HCT116 (cell line): Measurements from ENCODE around the gene IL22RA2. TPM values are rescaled to one million over a fixed set of nuclear protein-coding genes. Genes with fewer than 3 reads are reported as not detected.
A peak's percentile ranks its signal among the peaks of the same experiment; 100 is the strongest.

Source experiments
- ATAC-seq: fragments of 200-7000 bp; cut with Tn5 transposase; 2 replicates; pipeline ENCODE4 v1.9.1; 2020; ENCODE audit warnings: mild to moderate bottlenecking, moderate library complexity
- BruUV-seq: library from RNA; stranded (reverse); fragments of 400-500 nt; replicated peaks from 2 replicates; lab custom pipeline; 2021; lab: Mats Ljungman, UMichigan
- CTCF ChIA-PET: fragments of 300-600 bp; sonication (Branson Sonifier 250); formaldehyde crosslinking; loops from one replicate; lab custom pipeline; 2021; ENCODE audit warnings: antibody characterized with exemption; lab: Charles Lee
- POLR2A ChIA-PET: fragments of 300-600, 350-600 bp; sonication (Branson Sonifier 250); formaldehyde crosslinking; loops from one replicate; lab custom pipeline; 2021; ENCODE audit warnings: antibody characterized with exemption; lab: Charles Lee
- RAD21 ChIA-PET, 2 experiments: fragments of 300-600 bp; sonication (Branson Sonifier 250); formaldehyde crosslinking; loops; one replicate each; lab custom pipeline; 2023; ENCODE audit warnings: low total read pairs in 2 of 2; ENCODE audit not compliant: uncharacterized antibody in 2 of 2, unreplicated experiment in 2 of 2, low non-redundant PET in 1 of 2; lab: Charles Lee
- DNase-seq: peaks from one replicate; pipeline ENCODE4 v3.0.0-alpha.2; 2010; ENCODE audit warnings: low read depth, low spot score
- H2AFZ ChIP-seq: fragments of 200-600 bp; shearing (Covaris generic), sonication (generic); 2 replicates; pipeline ENCODE4 v1.6.1; 2017; ENCODE audit warnings: low read depth, mixed run types, mixed read lengths, antibody characterized with exemption, low read length; ENCODE audit not compliant: poor library complexity, severe bottlenecking
- H3K27ac ChIP-seq: 2 replicates; pipeline ENCODE4 v1.5.1; 2012; ENCODE audit warnings: low read depth, low read length
- H3K27me3 ChIP-seq: fragments of 200-600 bp; sonication (generic); 2 replicates; pipeline ENCODE4 v1.6.1; 2016; ENCODE audit warnings: mixed run types, low read length, mixed read lengths; ENCODE audit not compliant: insufficient read depth
- H3K36me3 ChIP-seq, 2 experiments: fragments of 200-500 bp in 1 of 2; fragments of 200-600 bp in 1 of 2; sonication (Bioruptor generic) in 1 of 2; sonication (generic) in 1 of 2; 2 replicates each; pipeline versions ENCODE4 v1.5.1 to v1.6.1; 2014 to 2016; ENCODE audit warnings: low read length in 2 of 2, inconsistent platforms in 1 of 2, mixed read lengths in 1 of 2, mixed run types in 1 of 2; ENCODE audit not compliant: insufficient read depth in 2 of 2, control insufficient read depth in 1 of 2
- H3K4me1 ChIP-seq, 2 experiments: fragments of 200-600 bp in 1 of 2; sonication (generic) in 1 of 2; 2 replicates each; pipeline versions ENCODE4 v1.5.1 to v1.6.1; 2012 to 2017; ENCODE audit warnings: low read length in 2 of 2, inconsistent platforms in 1 of 2, mild to moderate bottlenecking in 1 of 2, mixed read lengths in 1 of 2, mixed run types in 1 of 2, moderate library complexity in 1 of 2; ENCODE audit not compliant: insufficient read depth in 2 of 2, control insufficient read depth in 1 of 2
- H3K4me2 ChIP-seq: fragments of 200-600 bp; sonication (generic); 2 replicates; pipeline ENCODE4 v1.6.1; 2017; ENCODE audit warnings: mixed run types, low read length, mixed read lengths
- H3K4me3 ChIP-seq, 2 experiments: fragments of 200-600 bp in 1 of 2; sonication (generic) in 1 of 2; replicated peaks in 1 of 2; 2 replicates each; pipeline ENCODE4 v1.5.1; 2011 to 2016; ENCODE audit warnings: low read length in 2 of 2, control low read depth in 1 of 2, low read depth in 1 of 2, mild to moderate bottlenecking in 1 of 2, mixed read lengths in 1 of 2, mixed run types in 1 of 2
- H3K79me2 ChIP-seq: fragments of 200-600 bp; sonication (generic); 2 replicates; pipeline ENCODE4 v1.6.1; 2017; ENCODE audit warnings: mild to moderate bottlenecking, mixed run types, low read length, moderate library complexity, mixed read lengths; ENCODE audit not compliant: insufficient read depth
- H3K9ac ChIP-seq: fragments of 200-600 bp; sonication (generic); 2 replicates; pipeline ENCODE4 v1.6.1; 2016; ENCODE audit warnings: low read length, mixed read lengths
- H3K9me2 ChIP-seq: fragments of 200-600 bp; sonication (generic), shearing (Covaris generic); 2 replicates; pipeline ENCODE4 v1.6.1; 2017; ENCODE audit warnings: mixed run types, mild to moderate bottlenecking, moderate library complexity; ENCODE audit not compliant: insufficient read depth
- H3K9me3 ChIP-seq, 2 experiments: fragments of 200-500 bp in 1 of 2; fragments of 200-600 bp in 1 of 2; sonication (Bioruptor generic) in 1 of 2; sonication (generic) in 1 of 2; 2 replicates each; pipeline ENCODE4 v1.6.1; 2014 to 2017; ENCODE audit warnings: low read length in 2 of 2, mixed read lengths in 2 of 2, inconsistent platforms in 1 of 2, low read depth in 1 of 2, mild to moderate bottlenecking in 1 of 2, mixed run types in 1 of 2, moderate library complexity in 1 of 2; ENCODE audit not compliant: control insufficient read depth in 1 of 2, insufficient read depth in 1 of 2
- H4K20me1 ChIP-seq: fragments of 200-600 bp; sonication (generic), shearing (Covaris generic); 2 replicates; pipeline ENCODE4 v1.6.1; 2017; ENCODE audit warnings: mixed run types, mild to moderate bottlenecking, moderate library complexity; ENCODE audit not compliant: insufficient read depth
- CTCF ChIP-seq, 3 experiments: fragments of 200-600 bp in 1 of 3; sonication (generic) in 1 of 3; IDR thresholded peaks in 2 of 3; conservative IDR thresholded peaks in 1 of 3; 2 replicates each; pipeline ENCODE4 v1.5.1; 2012 to 2017; ENCODE audit warnings: low read depth in 2 of 3, low read length in 2 of 3, antibody characterized with exemption in 1 of 3, borderline replicate concordance in 1 of 3, control low read depth in 1 of 3, mild to moderate bottlenecking in 1 of 3, mixed read lengths in 1 of 3, mixed run types in 1 of 3, moderate library complexity in 1 of 3; ENCODE audit not compliant: insufficient read depth in 1 of 3
- JUND ChIP-seq: IDR thresholded peaks from 2 replicates; pipeline ENCODE4 v1.6.1; 2012
- POLR2A ChIP-seq: IDR thresholded peaks from 2 replicates; pipeline ENCODE4 v1.7.0; 2011; ENCODE audit warnings: borderline replicate concordance; ENCODE audit not compliant: insufficient read depth, insufficient read length; ENCODE audit errors: extremely low read depth
- RAD21 ChIP-seq: IDR thresholded peaks from 2 replicates; pipeline ENCODE4 v1.6.1; 2012; ENCODE audit warnings: low read depth, mild to moderate bottlenecking
- SIN3A ChIP-seq: IDR thresholded peaks from 2 replicates; pipeline ENCODE4 v1.6.1; 2012; ENCODE audit warnings: low read depth
- SP1 ChIP-seq: IDR thresholded peaks from 2 replicates; pipeline ENCODE4 v1.6.1; 2012; ENCODE audit warnings: low read depth
- TCF7L2 ChIP-seq: IDR thresholded peaks from 2 replicates; pipeline ENCODE4 v1.7.0; 2011; ENCODE audit warnings: borderline replicate concordance, inconsistent platforms; ENCODE audit not compliant: insufficient read depth, insufficient read length; ENCODE audit errors: extremely low read depth
- YY1 ChIP-seq: IDR thresholded peaks from 2 replicates; pipeline ENCODE4 v1.6.1; 2011; ENCODE audit warnings: low read length, low read depth, moderate library complexity, mild to moderate bottlenecking; ENCODE audit not compliant: insufficient replicate concordance; ENCODE audit errors: extremely low read depth
- ZBTB33 ChIP-seq: IDR thresholded peaks from 2 replicates; pipeline ENCODE4 v1.6.1; 2011; ENCODE audit warnings: mild to moderate bottlenecking, low read length, moderate library complexity; ENCODE audit not compliant: insufficient replicate concordance; ENCODE audit errors: extremely low read depth
- intact Hi-C: fragments of 100-400 bp; cut with micrococcal nuclease; formaldehyde crosslinking; loops from 2 replicates; pipeline ENCODE4 v1.10.0; 2022
- total RNA-seq: library from RNA; stranded (reverse); gene quantifications from one replicate; pipeline ENCODE4 v1.2.1, GENCODE V29; 2021; ENCODE audit not compliant: unreplicated experiment

Gene IL22RA2
- total RNA-seq, 1 experiment from 2014 or later: not detected

- no peaks in the 10 kb centered on the region for H4K20me1 ChIP-seq
- no peaks in the 10 kb centered on the region for H3K27me3 ChIP-seq
- intact Hi-C loops: loop anchor here (1.0 to 10.0 kb wide), 4 partner anchors 72 to 880 kb away; no protein-coding TSS in a partner anchor
- ATAC-seq (peak; percentile 88), DNase-seq (peak; percentile 56)
- H3K4me3 ChIP-seq: no peak overlapping the region
- H3K9me3 ChIP-seq: no peaks in the 10 kb centered on the region
- H3K79me2 ChIP-seq: no peaks in the 10 kb centered on the region
- peak; percentile 62 to 87 (median 84) for TF ChIP-seq CTCF (IDR thresholded peaks at IDR 0.05 in 2 of 3, conservative IDR thresholded peaks at IDR 0.05 in 1 of 3; ENCODE audit: borderline replicate concordance in 1 of 3, insufficient read depth in 1 of 3, low read depth in 2 of 3, low read length in 2 of 3)
- no peak for TF ChIP-seq POLR2A
- TF ChIP-seq TCF7L2: peak; percentile 78
- no peak for TF ChIP-seq SIN3A
- peak; percentile 87 for TF ChIP-seq RAD21
- no peak for TF ChIP-seq ZBTB33
- no peak for TF ChIP-seq SP1
- 0 out of 2 replicates have a peak, but pooled peaks have one; percentile 21 for TF ChIP-seq JUND
- no peak for TF ChIP-seq YY1
- POLR2A ChIA-PET: no interaction called here
- H3K27ac ChIP-seq: no peak overlapping the region
- no peaks in the 10 kb centered on the region for H3K36me3 ChIP-seq
- H3K9ac ChIP-seq: no peak overlapping the region
- CTCF ChIA-PET: interaction anchor here (0.6 to 4.6 kb wide), 17 partner anchors 9 to 913 kb away, joined by 3 to 33 read pairs (median 6); no protein-coding TSS in a partner anchor
- H3K4me2 ChIP-seq: peak overlapping the region; percentile 22; the same call in 1 of the 2 replicates
- no TSS peak for BruUV-seq
- RAD21 ChIA-PET: interaction anchor here (0.6 to 1.0 kb wide), 4 partner anchors 71 to 547 kb away, joined by 3 to 5 read pairs (median 4); no protein-coding TSS in a partner anchor
- H3K4me1 ChIP-seq: peaks cover 0 to 3% of the 10 kb centered on the region in 2 experiments; a peak in 2 of 4 replicates
- no peaks in the 10 kb centered on the region for H3K9me2 ChIP-seq
- peak overlapping the region; percentile 87 for H2AFZ ChIP-seq
Observed at GRCh38 chr6:137094411-137095008, 78.9 kb downstream of the IL22RA2 start.

Other genes with a start within 250 kb of the IL22RA2 start
- gene IL20RA, start 128.7 kb downstream of the IL22RA2 start, total RNA-seq: 1.1 TPM
- 27.1 TPM for gene IFNGR1, start 45.7 kb upstream of the IL22RA2 start, total RNA-seq